A172 (cell line): Measurements from ENCODE around the gene CD4. TPM values are rescaled to one million over a fixed set of nuclear protein-coding genes. Genes with fewer than 3 reads are reported as not detected.

Experiments used
- DNase-seq: peaks from one replicate; pipeline ENCODE4 v3.0.0-alpha.2; 2015; ENCODE audit warnings: low spot score
- total RNA-seq: library from RNA; depleted of rRNA; stranded (reverse); fragments of >200 nt; shearing (Covaris generic); gene quantifications from 2 replicates; pipeline ENCODE4 v1.2.3, GENCODE V29; 2014

The CD4 gene
- total RNA-seq, 1 experiment from 2014 or later = not detected

- DNase-seq = no peak
Measured at GRCh38 chr12:6765048-6765633, 24.2 kb upstream of the CD4 start.

GRCh38 chr12:6765634-6766581 lies 23.4 kb upstream of the CD4 start, which contains the start of gene PTMS:
Gene PTMS, plus strand, starts transcription at chr12:6766363. Its CDS starts 343 bp downstream, at chr12:6766706.
- peak; percentile 86 for DNase-seq

DNA sequence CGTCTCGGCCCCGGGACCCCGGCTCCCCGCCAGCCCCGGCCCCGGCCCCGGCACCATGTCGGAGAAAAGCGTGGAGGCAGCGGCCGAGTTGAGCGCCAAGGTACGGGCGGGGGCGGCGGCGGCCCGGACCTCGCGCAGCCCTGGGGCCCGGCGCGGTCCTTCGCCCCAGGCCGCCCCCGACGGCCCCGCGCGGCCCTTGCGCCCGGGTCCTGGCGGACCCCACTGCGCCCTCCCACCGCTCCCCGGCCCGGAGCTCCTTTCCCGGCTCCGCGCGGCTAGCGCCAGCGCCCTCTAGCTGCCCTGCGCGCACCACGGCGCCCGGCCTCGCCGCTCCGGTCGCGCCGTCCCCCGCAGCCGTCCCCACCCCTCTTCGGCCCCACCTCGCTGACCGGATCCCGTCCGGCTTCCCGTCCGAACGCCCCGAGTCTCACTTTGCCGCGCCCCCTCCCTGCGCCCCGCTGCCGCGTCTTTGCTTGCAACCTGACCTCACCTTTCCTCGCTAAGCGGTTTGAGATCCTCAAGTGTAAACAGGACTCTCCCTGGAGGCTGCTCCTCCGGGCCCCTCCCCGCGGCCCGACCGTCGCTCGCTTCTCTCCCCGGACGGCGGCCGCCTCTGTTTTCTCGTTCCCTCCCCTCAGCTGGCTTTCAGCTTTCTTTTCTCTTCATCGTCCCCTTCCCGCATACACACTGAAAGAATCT lies 22.5 kb upstream of the CD4 start:
- no peak for DNase-seq

- no peak for DNase-seq
Measured at GRCh38 chr12:6767353-6768319, 21.7 kb upstream of the CD4 start.

DNA sequence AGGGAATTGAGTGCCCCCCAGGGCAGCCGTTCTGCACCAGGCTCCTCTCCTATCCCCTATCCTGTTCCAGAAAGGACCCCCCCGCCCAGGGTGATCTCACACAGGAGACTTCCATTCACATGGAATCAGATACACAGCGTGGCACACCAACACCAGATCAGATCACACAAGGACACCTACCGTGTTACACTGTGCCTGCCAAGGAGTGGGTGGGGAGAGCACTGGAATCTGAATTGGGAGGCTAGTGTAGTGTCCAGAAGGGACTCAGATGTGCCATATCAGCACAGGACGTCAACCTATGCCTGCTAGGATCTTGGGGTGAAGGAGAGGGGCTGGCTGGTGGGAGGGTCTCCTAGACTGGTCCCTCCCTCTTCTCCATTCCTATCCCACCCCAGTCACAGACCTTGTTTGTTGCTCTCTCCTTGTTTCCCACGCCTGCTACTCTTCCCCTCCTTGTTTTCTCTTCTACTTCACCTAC lies 20.9 kb upstream of the CD4 start:
- no peak for DNase-seq

- DNase-seq = no peak
Measured at GRCh38 chr12:6768990-6769389, 20.3 kb upstream of the CD4 start.

DNA sequence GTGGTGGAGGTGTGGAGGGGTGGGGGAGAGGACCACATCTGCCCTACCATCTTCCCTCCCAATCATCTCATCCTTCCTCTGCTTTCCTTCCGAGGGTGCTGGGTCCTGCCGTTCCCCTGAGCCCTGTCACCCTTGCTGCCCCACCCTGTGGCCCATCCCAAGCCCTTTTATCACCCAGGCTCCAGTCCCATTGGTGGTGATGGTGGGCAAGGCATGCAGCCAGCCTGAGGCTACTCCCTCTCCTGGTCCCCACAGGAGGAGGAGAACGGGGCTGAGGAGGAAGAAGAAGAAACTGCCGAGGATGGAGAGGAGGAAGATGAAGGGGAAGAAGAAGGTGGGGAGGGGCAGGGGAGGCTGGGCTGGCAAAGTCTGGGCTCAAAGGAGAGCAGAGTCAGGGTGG lies 19.7 kb upstream of the CD4 start:
- DNase-seq = no peak

DNA sequence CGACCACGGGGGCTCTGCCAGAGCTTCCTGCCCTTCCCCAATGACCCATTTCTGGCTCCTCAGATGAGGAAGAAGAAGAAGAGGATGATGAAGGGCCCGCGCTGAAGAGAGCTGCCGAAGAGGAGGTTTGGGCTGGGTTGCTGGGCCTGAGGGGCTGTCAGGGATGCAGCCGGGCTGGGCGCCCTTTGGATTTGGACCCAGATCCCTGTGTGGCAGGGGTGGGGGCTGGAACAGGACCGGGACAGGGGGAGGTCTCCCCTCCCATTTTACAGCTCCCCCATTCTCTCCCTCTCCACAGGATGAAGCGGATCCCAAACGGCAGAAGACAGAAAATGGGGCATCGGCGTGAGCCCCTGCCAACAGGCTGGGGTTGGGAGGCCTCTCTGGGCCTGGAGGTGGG lies 19.2 kb upstream of the CD4 start:
- DNase-seq = no peak

DNA sequence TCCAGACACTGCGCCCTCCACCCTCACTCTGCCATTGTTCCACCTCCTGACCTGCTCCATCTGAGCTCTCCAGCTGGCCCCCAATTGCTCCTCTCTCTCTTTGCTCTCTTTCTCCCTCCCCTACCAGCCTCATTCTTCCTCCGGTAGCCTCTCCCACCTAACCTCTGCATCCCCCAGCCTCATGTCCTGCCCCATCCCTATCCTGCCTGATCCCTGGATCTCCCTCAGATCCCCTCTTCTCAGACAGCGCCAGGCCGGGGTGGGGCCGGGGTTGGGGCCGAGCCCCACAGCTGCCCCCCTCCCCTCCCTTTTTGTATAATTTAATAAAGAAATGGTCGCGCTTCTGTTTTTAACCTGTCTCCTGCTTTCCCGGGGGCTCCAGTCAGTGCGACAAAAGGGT lies 18.7 kb upstream of the CD4 start:
- no peak for DNase-seq

GRCh38 chr12:6771091-6771495 lies 18.2 kb upstream of the CD4 start:
- DNase-seq = no peak

GRCh38 chr12:6771509-6772330 lies 17.6 kb upstream of the CD4 start:
- no peak for DNase-seq

DNA sequence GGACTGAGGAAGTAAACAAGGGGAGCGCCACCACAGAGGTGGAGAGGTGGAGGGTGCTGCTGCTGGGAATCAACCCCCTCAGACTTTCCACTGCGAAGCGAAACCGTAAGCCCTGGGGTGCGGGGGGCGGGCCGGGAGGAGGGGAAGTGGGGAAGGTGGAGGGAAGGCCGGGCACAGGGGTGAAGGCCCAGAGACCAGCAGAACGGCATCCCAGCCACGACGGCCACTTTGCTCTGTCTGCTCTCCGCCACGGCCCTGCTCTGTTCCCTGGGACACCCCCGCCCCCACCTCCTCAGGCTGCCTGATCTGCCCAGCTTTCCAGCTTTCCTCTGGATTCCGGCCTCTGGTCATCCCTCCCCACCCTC lies 17.0 kb upstream of the CD4 start, which contains the start of gene LAG3:
Gene LAG3 (plus strand): TSS at position 190 of the 365 bp plus-strand sequence. CDS start 333 bp downstream, outside the sequence.
- no peak for DNase-seq

GRCh38 chr12:6772726-6773589 lies 16.4 kb upstream of the CD4 start:
- DNase-seq = no peak

GRCh38 chr12:6773590-6774351 lies 15.6 kb upstream of the CD4 start:
- no peak for DNase-seq

DNA sequence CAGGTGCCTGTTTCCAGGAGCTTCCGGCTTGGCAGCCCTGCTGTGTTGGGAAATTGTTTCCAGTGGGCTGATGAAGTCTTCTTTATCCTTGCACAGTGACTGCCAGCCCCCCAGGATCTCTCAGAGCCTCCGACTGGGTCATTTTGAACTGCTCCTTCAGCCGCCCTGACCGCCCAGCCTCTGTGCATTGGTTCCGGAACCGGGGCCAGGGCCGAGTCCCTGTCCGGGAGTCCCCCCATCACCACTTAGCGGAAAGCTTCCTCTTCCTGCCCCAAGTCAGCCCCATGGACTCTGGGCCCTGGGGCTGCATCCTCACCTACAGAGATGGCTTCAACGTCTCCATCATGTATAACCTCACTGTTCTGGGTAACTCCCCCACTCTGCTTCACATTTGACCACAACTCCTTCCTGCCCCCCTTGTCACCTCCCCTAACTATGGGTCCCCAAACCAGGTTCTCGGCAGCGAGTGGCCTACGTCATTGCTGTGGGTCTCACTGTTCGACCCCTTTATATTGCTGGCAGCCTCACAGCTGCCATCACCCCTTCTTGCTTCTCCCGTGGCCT lies 14.7 kb upstream of the CD4 start:
- no peak for DNase-seq

DNA sequence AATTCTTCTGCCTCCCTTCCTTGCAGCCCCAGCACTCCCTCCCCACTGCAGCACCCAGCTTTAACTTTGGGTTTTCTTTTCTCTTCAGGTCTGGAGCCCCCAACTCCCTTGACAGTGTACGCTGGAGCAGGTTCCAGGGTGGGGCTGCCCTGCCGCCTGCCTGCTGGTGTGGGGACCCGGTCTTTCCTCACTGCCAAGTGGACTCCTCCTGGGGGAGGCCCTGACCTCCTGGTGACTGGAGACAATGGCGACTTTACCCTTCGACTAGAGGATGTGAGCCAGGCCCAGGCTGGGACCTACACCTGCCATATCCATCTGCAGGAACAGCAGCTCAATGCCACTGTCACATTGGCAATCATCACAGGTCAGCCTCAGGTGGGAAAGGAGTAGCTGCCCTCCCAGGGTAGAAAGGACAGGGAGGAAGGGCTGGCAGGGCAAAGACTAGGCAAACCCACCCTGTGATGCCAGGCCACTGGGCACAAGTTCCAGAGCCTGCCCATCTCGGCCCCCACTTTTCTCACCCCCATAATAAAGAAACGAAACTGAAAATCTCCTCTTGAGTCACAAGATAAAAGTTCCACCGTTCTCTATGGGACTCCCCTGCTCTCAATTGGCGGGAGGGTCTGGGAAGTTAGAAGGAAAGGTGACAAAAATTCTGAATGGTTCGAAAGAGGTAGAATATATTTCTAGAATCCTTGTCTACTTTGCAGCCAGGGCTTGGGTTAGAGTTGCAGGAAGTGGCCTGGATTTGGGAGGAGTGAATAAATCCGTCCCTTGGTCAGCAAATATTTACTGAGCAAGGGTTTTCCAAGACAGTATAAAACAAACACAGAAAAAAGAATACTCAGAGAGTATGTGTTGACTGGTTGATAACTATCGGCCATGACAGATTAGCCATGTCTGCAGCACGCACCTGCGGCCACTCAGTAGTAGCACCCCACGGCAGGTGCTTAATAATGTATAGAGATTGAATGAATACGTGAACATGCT lies 13.8 kb upstream of the CD4 start:
- DNase-seq = no peak

DNA sequence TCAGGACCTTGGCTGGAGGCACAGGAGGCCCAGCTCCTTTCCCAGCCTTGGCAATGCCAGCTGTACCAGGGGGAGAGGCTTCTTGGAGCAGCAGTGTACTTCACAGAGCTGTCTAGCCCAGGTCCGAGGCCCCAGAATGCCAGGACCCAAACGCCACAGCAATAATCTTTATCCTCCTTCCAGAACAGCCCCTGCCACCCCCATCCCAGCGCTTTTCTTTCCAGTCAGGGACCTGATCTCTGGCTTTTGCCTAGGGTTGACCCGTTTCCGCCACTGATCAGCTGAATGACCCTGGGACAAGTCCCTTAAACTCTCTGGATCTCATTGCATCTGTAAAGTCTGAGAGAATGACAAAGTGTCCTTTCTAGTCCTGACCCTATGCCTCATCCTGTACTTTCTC lies 11.9 kb upstream of the CD4 start:
- no peak for DNase-seq
